Osteoblast (primary cell): ENCODE data around the gene PALLD. TPM values are rescaled to one million over a fixed set of nuclear protein-coding genes. Genes with fewer than 3 reads are reported as not detected.
A peak's percentile ranks its signal among the peaks of the same experiment; 100 is the strongest.

Experiments used
- DNase-seq: peaks from one replicate; pipeline ENCODE4 v3.0.0; 2011; ENCODE audit warnings: low spot score, mixed read lengths; ENCODE audit not compliant: insufficient read length; ENCODE audit errors: missing footprints
- H2AFZ ChIP-seq: 2 replicates; pipeline ENCODE4 v1.6.0; 2011; ENCODE audit warnings: mild to moderate bottlenecking, low read length
- H3K27ac ChIP-seq: 2 replicates; pipeline ENCODE4 v1.5.1; 2011; ENCODE audit warnings: mild to moderate bottlenecking, low read depth, low read length, moderate library complexity
- H3K27me3 ChIP-seq: 2 replicates; pipeline ENCODE4 v1.6.0; 2012; ENCODE audit warnings: mild to moderate bottlenecking, control low read depth, inconsistent platforms, low read length, moderate library complexity; ENCODE audit not compliant: insufficient read depth
- H3K36me3 ChIP-seq: 2 replicates; pipeline ENCODE4 v1.5.1; 2011; ENCODE audit warnings: mild to moderate bottlenecking, low read length, control low read depth, moderate library complexity; ENCODE audit not compliant: insufficient read depth
- H3K4me1 ChIP-seq: 2 replicates; pipeline ENCODE4 v1.5.1; 2011; ENCODE audit warnings: mild to moderate bottlenecking, low read length, control low read depth, moderate library complexity; ENCODE audit not compliant: insufficient read depth
- H3K4me2 ChIP-seq: 2 replicates; pipeline ENCODE4 v1.6.0; 2011; ENCODE audit warnings: mild to moderate bottlenecking, low read length; ENCODE audit not compliant: insufficient read depth
- H3K4me3 ChIP-seq: fragments of 200-600 bp; sonication (generic); 3 replicates; pipeline ENCODE4 v1.5.1; 2012; ENCODE audit warnings: mild to moderate bottlenecking, low read length, inconsistent platforms; ENCODE audit not compliant: insufficient read depth
- H3K79me2 ChIP-seq: 2 replicates; pipeline ENCODE4 v1.6.0; 2012; ENCODE audit warnings: mild to moderate bottlenecking, low read length, control low read depth, inconsistent platforms; ENCODE audit not compliant: insufficient read depth
- H3K9me3 ChIP-seq: 2 replicates; pipeline ENCODE4 v1.5.1; 2011; ENCODE audit warnings: low read depth, low read length, control low read depth
- H4K20me1 ChIP-seq: 2 replicates; pipeline ENCODE4 v1.6.0; 2012; ENCODE audit warnings: mild to moderate bottlenecking, low read length, control low read depth; ENCODE audit not compliant: insufficient read depth
- total RNA-seq: library from RNA; depleted of rRNA; stranded (reverse); fragments of >200 nt; gene quantifications from 2 replicates; pipeline ENCODE4 v1.2.3, GENCODE V29; 2012
- TF ChIP-seq, protein P1 (sequence below): IDR thresholded peaks from 2 replicates; pipeline ENCODE4 v1.5.1; 2011; ENCODE audit warnings: mild to moderate bottlenecking, low read depth, low read length, moderate library complexity; ENCODE audit errors: extremely low read depth

Gene PALLD
- total RNA-seq, 1 donor = 244 TPM

- H3K79me2 ChIP-seq = peaks cover 23% of the 10 kb centered on the region
- peak overlapping the region; percentile 95 for H3K4me2 ChIP-seq
- TF ChIP-seq, protein P1, sequence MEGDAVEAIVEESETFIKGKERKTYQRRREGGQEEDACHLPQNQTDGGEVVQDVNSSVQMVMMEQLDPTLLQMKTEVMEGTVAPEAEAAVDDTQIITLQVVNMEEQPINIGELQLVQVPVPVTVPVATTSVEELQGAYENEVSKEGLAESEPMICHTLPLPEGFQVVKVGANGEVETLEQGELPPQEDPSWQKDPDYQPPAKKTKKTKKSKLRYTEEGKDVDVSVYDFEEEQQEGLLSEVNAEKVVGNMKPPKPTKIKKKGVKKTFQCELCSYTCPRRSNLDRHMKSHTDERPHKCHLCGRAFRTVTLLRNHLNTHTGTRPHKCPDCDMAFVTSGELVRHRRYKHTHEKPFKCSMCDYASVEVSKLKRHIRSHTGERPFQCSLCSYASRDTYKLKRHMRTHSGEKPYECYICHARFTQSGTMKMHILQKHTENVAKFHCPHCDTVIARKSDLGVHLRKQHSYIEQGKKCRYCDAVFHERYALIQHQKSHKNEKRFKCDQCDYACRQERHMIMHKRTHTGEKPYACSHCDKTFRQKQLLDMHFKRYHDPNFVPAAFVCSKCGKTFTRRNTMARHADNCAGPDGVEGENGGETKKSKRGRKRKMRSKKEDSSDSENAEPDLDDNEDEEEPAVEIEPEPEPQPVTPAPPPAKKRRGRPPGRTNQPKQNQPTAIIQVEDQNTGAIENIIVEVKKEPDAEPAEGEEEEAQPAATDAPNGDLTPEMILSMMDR = no peak
- peak overlapping the region; percentile 79 for H3K4me3 ChIP-seq
- H3K27ac ChIP-seq = peak overlapping the region; percentile 94
- H3K9me3 ChIP-seq = no peaks in the 10 kb centered on the region
- no peaks in the 10 kb centered on the region for H4K20me1 ChIP-seq
- peaks cover 49% of the 10 kb centered on the region for H3K4me1 ChIP-seq
- DNase-seq = peak; percentile 61
- no peaks in the 10 kb centered on the region for H3K27me3 ChIP-seq
- H2AFZ ChIP-seq = peak overlapping the region; percentile 73
- no peaks in the 10 kb centered on the region for H3K36me3 ChIP-seq
Observed at GRCh38 chr4:168480931-168481611, 15.8 kb upstream of the PALLD start.

DNA sequence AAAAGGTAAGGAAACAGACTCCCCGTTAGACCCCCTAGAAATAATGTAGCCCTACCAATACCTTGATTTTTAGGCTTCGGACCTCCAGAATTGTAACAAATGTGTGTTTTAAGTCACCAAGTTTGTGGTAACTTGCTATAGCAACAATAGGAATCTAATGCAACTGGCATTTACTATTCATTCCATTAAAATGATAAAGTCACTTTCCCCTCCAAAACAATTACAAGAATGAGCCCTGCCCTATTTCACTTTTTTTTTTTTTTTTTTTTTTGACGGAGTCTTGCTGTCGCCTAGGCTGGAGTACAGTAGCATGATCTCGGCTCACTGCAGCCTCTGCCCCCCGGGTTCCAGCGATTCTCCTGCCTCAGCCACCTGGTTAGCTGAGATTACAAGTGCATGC is 13.0 kb upstream of the PALLD start:
- Histone ChIP-seq H2AFZ (no peak overlapping the region), H3K9me3 (no peaks in the 10 kb centered on the region), H3K36me3 (no peaks in the 10 kb centered on the region), H3K4me1 (peaks cover 60% of the 10 kb centered on the region), H3K27ac (peak overlapping the region; percentile 94), H3K4me2 (peak overlapping the region; percentile 53), H3K4me3 (no peak overlapping the region), H3K27me3 (no peaks in the 10 kb centered on the region), H3K79me2 (peaks cover 7% of the 10 kb centered on the region), H4K20me1 (no peaks in the 10 kb centered on the region)
- TF ChIP-seq, protein P1 = no peak
- peak; percentile 6 for DNase-seq

- peak overlapping the region; percentile 29 for H3K4me2 ChIP-seq
- H2AFZ ChIP-seq = no peak overlapping the region
- no peaks in the 10 kb centered on the region for H3K36me3 ChIP-seq
- DNase-seq = peak; percentile 19
- peaks cover 60% of the 10 kb centered on the region for H3K4me1 ChIP-seq
- no peaks in the 10 kb centered on the region for H3K9me3 ChIP-seq
- peak overlapping the region; percentile 94 for H3K27ac ChIP-seq
- H4K20me1 ChIP-seq = no peaks in the 10 kb centered on the region
- TF ChIP-seq, protein P1 = no peak
- H3K4me3 ChIP-seq = no peak overlapping the region
- H3K27me3 ChIP-seq = no peaks in the 10 kb centered on the region
- peaks cover 2% of the 10 kb centered on the region for H3K79me2 ChIP-seq
Observed at GRCh38 chr4:168484626-168485025, 12.2 kb upstream of the PALLD start.

GRCh38 chr4:168485156-168485910 is 11.5 kb upstream of the PALLD start:
- Histone ChIP-seq H3K27me3 (no peaks in the 10 kb centered on the region), H3K4me1 (peaks cover 60% of the 10 kb centered on the region), H3K79me2 (no peaks in the 10 kb centered on the region), H3K9me3 (no peaks in the 10 kb centered on the region), H4K20me1 (no peaks in the 10 kb centered on the region), H3K27ac (peak overlapping the region; percentile 94), H3K4me3 (no peak overlapping the region), H3K36me3 (no peaks in the 10 kb centered on the region), H3K4me2 (peak overlapping the region; percentile 4), H2AFZ (peak overlapping the region; percentile 61)
- peak; percentile 52 for DNase-seq
- TF ChIP-seq, protein P1 = no peak
